GM23248 (cell line): ENCODE data around the gene HDAC9.

ENCODE experiments used
- EZH2 ChIP-seq: fragments of 200-600 bp; sonication (generic); IDR thresholded peaks from 2 replicates; pipeline ENCODE4 v1.6.1; 2018; ENCODE audit warnings: antibody characterized with exemption, mild to moderate bottlenecking; ENCODE audit not compliant: insufficient read depth, poor library complexity, severe bottlenecking
- EZH2phosphoT487 ChIP-seq: fragments of 200-600 bp; sonication (generic); IDR thresholded peaks from 2 replicates; pipeline ENCODE4 v1.6.1; 2018; ENCODE audit warnings: antibody characterized with exemption, moderate library complexity, mild to moderate bottlenecking, low read depth; ENCODE audit not compliant: insufficient read depth

DNA sequence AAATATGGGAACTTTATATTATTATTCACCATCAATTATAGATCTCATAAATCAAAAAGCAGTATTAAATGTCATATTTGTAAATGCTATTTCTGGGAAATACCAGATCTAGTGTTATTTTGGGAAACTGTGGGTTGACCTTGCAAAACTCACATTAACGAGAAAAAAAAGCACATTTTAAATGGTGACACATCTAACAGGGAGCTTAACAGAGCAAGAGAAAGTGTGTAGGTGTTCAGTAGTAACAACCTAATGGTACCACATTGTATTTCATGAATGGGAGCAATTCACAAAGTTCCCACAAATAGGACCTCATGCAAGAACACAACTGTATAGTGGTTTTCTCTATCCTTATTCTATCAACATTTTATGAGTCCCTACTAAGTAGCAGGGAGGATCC lies 26.2 kb upstream of the HDAC9 start:
- TF ChIP-seq EZH2 = no peak
- no peak for TF ChIP-seq EZH2phosphoT487
